Measurements from ENCODE around the gene PACSIN2.

The PACSIN2 gene

GRCh38 chr22:42931421-42932196 is 83.3 kb downstream of the PACSIN2 start:
- ATAC-seq (ENCODE audit: insufficient read depth, low read depth) (no peak), DNase-seq (no peak)
- Histone ChIP-seq H3K27ac (ENCODE audit: low read length) (no peak overlapping the region), H3K36me3 (ENCODE audit: insufficient read depth, low read length) (no peaks in the 10 kb centered on the region), H3K4me3 (ENCODE audit: low read depth in 1 of 2, low read length in 2 of 2) (no peak overlapping the region), H3K4me1 (ENCODE audit: insufficient read depth, low read length) (no peaks in the 10 kb centered on the region), H3K9me3 (ENCODE audit: insufficient read depth, low read length, severe bottlenecking) (no peaks in the 10 kb centered on the region), H3K4me2 (ENCODE audit: insufficient read depth, low read length) (no peak overlapping the region), H3K9ac (ENCODE audit: low read depth, low read length) (no peak overlapping the region), H4K20me1 (ENCODE audit: insufficient read depth, low read length) (peaks cover 80% of the 10 kb centered on the region), H3K27me3 (ENCODE audit: insufficient read depth, low read length, poor library complexity) (no peaks in the 10 kb centered on the region), H2AFZ (ENCODE audit: low read depth, low read length) (no peak overlapping the region), H3K79me2 (ENCODE audit: insufficient read depth, low read length) (peaks cover 88% of the 10 kb centered on the region)
- TF ChIP-seq, protein P1, sequence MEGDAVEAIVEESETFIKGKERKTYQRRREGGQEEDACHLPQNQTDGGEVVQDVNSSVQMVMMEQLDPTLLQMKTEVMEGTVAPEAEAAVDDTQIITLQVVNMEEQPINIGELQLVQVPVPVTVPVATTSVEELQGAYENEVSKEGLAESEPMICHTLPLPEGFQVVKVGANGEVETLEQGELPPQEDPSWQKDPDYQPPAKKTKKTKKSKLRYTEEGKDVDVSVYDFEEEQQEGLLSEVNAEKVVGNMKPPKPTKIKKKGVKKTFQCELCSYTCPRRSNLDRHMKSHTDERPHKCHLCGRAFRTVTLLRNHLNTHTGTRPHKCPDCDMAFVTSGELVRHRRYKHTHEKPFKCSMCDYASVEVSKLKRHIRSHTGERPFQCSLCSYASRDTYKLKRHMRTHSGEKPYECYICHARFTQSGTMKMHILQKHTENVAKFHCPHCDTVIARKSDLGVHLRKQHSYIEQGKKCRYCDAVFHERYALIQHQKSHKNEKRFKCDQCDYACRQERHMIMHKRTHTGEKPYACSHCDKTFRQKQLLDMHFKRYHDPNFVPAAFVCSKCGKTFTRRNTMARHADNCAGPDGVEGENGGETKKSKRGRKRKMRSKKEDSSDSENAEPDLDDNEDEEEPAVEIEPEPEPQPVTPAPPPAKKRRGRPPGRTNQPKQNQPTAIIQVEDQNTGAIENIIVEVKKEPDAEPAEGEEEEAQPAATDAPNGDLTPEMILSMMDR (IDR thresholded peaks at IDR 0.05; ENCODE audit: borderline replicate concordance, extremely low read depth, low read length, poor library complexity, severe bottlenecking) = no peak
- TF ChIP-seq EZH2 (IDR thresholded peaks at IDR 0.05; ENCODE audit: borderline replicate concordance, low read depth, low read length, severe bottlenecking) = no peak

GRCh38 chr22:42930810-42931420 is 84.0 kb downstream of the PACSIN2 start:
- H2AFZ ChIP-seq (ENCODE audit: low read depth, low read length) = no peak overlapping the region
- DNase-seq (no peak), ATAC-seq (ENCODE audit: insufficient read depth, low read depth) (no peak)
- peaks cover 88% of the 10 kb centered on the region for H3K79me2 ChIP-seq (ENCODE audit: insufficient read depth, low read length)
- TF ChIP-seq EZH2 (IDR thresholded peaks at IDR 0.05; ENCODE audit: borderline replicate concordance, low read depth, low read length, severe bottlenecking) = no peak
- peaks cover 6% of the 10 kb centered on the region; the same call in 1 of the 2 replicates for H3K4me1 ChIP-seq (ENCODE audit: insufficient read depth, low read length)
- peaks cover 80% of the 10 kb centered on the region for H4K20me1 ChIP-seq (ENCODE audit: insufficient read depth, low read length)
- H3K27ac ChIP-seq (ENCODE audit: low read length) = no peak overlapping the region
- no peak overlapping the region for H3K4me2 ChIP-seq (ENCODE audit: insufficient read depth, low read length)
- H3K4me3 ChIP-seq (ENCODE audit: low read depth in 1 of 2, low read length in 2 of 2) = no peak overlapping the region
- H3K9me3 ChIP-seq (ENCODE audit: insufficient read depth, low read length, severe bottlenecking) = no peaks in the 10 kb centered on the region
- H3K27me3 ChIP-seq (ENCODE audit: insufficient read depth, low read length, poor library complexity) = no peaks in the 10 kb centered on the region
- H3K36me3 ChIP-seq (ENCODE audit: insufficient read depth, low read length) = no peaks in the 10 kb centered on the region
- no peak overlapping the region for H3K9ac ChIP-seq (ENCODE audit: low read depth, low read length)

GRCh38 chr22:42929838-42930155 is 85.2 kb downstream of the PACSIN2 start:
- Histone ChIP-seq H3K9ac (ENCODE audit: low read depth, low read length) (no peak overlapping the region), H3K27me3 (ENCODE audit: insufficient read depth, low read length, poor library complexity) (no peaks in the 10 kb centered on the region), H3K4me2 (ENCODE audit: insufficient read depth, low read length) (no peak overlapping the region), H2AFZ (ENCODE audit: low read depth, low read length) (no peak overlapping the region), H3K79me2 (ENCODE audit: insufficient read depth, low read length) (peaks cover 88% of the 10 kb centered on the region), H3K4me1 (ENCODE audit: insufficient read depth, low read length) (peaks cover 11% of the 10 kb centered on the region), H3K4me3 (ENCODE audit: low read depth in 1 of 2, low read length in 2 of 2) (no peak overlapping the region), H3K9me3 (ENCODE audit: insufficient read depth, low read length, severe bottlenecking) (no peaks in the 10 kb centered on the region), H3K27ac (ENCODE audit: low read length) (no peak overlapping the region), H4K20me1 (ENCODE audit: insufficient read depth, low read length) (peaks cover 77% of the 10 kb centered on the region), H3K36me3 (ENCODE audit: insufficient read depth, low read length) (no peaks in the 10 kb centered on the region)
- ATAC-seq (ENCODE audit: insufficient read depth, low read depth) (no peak), DNase-seq (no peak)
- TF ChIP-seq EZH2 (IDR thresholded peaks at IDR 0.05; ENCODE audit: borderline replicate concordance, low read depth, low read length, severe bottlenecking) = no peak
- TF ChIP-seq, protein P1 (IDR thresholded peaks at IDR 0.05; ENCODE audit: borderline replicate concordance, extremely low read depth, low read length, poor library complexity, severe bottlenecking) = no peak
